SK-N-SH treated with all-trans-retinoic acid at 6 μM for 48 hours (cell line): ENCODE data around the gene CYREN.

Source experiments
- ATAC-seq: fragments of 200-7000 bp; cut with Tn5 transposase; 3 replicates; pipeline ENCODE4 v1.9.1; 2020; ENCODE audit warnings: mild to moderate bottlenecking, moderate library complexity
- ARNTL ChIP-seq: fragments of 450-650 bp; formaldehyde crosslinking; IDR thresholded peaks from 2 replicates; pipeline ENCODE4 v1.5.0; 2020; ENCODE audit warnings: low read depth, mild to moderate bottlenecking, moderate library complexity, borderline replicate concordance
- BACH2 ChIP-seq: fragments of 250-450 bp; sonication (Bioruptor Pico); IDR thresholded peaks from 2 replicates; pipeline ENCODE4 v1.9.0; 2021; ENCODE audit warnings: mild to moderate bottlenecking, borderline replicate concordance
- CREB5 ChIP-seq: fragments of 250-450 bp; sonication (Bioruptor Pico); IDR thresholded peaks from 2 replicates; pipeline ENCODE4 v1.5.1; 2020; ENCODE audit warnings: low read depth, mild to moderate bottlenecking, moderate library complexity
- CSDC2 ChIP-seq: fragments of 250-450 bp; sonication (Bioruptor Pico); IDR thresholded peaks from 2 replicates; pipeline ENCODE4 v1.5.0; 2020; ENCODE audit warnings: mild to moderate bottlenecking, moderate library complexity
- ESRRG ChIP-seq: fragments of 250-450 bp; sonication (Bioruptor Pico); IDR thresholded peaks from 2 replicates; pipeline ENCODE4 v1.6.1; 2021; ENCODE audit warnings: mild to moderate bottlenecking
- GLIS3 ChIP-seq: fragments of 250-450 bp; sonication (Bioruptor Pico); IDR thresholded peaks from 2 replicates; pipeline ENCODE4 v1.5.0; 2020; ENCODE audit warnings: mild to moderate bottlenecking, moderate library complexity
- ISL1 ChIP-seq: fragments of 250-450 bp; sonication (Bioruptor Pico); IDR thresholded peaks from 2 replicates; pipeline ENCODE4 v2.1.2; 2022; ENCODE audit warnings: mild to moderate bottlenecking, moderate library complexity
- OSR1 ChIP-seq: fragments of 250-450 bp; sonication (Bioruptor Pico); IDR thresholded peaks from 2 replicates; pipeline ENCODE4 v1.8.0; 2022; ENCODE audit warnings: moderate library complexity, mild to moderate bottlenecking, inconsistent platforms
- PPARA ChIP-seq: fragments of 250-450 bp; sonication (Bioruptor Pico); IDR thresholded peaks from 2 replicates; pipeline ENCODE4 v1.5.0; 2020; ENCODE audit warnings: mild to moderate bottlenecking, borderline replicate concordance
- SNAI2 ChIP-seq: fragments of 250-450 bp; sonication (Bioruptor Pico); IDR thresholded peaks from 2 replicates; pipeline ENCODE4 v1.5.0; 2020; ENCODE audit warnings: mild to moderate bottlenecking, moderate library complexity
- TCF4 ChIP-seq: fragments of 250-450 bp; sonication (Bioruptor Pico); IDR thresholded peaks from 2 replicates; pipeline ENCODE4 v1.8.0; 2021; ENCODE audit warnings: mild to moderate bottlenecking, moderate library complexity, borderline replicate concordance
- TOX ChIP-seq: fragments of 250-450 bp; sonication (Bioruptor Pico); IDR thresholded peaks from 2 replicates; pipeline ENCODE4 v1.8.0; 2021; ENCODE audit warnings: mild to moderate bottlenecking, moderate library complexity, borderline replicate concordance
- ZC3H10 ChIP-seq: fragments of 250-450 bp; sonication (Bioruptor Pico); IDR thresholded peaks from 2 replicates; pipeline ENCODE4 v1.5.1; 2021; ENCODE audit warnings: mild to moderate bottlenecking, moderate library complexity
- ZFP3 ChIP-seq: fragments of 250-450 bp; sonication (Bioruptor Pico); IDR thresholded peaks from 2 replicates; pipeline ENCODE4 v1.5.0; 2020; ENCODE audit warnings: mild to moderate bottlenecking, moderate library complexity
- ZFP30 ChIP-seq: fragments of 450-650 bp; formaldehyde crosslinking; IDR thresholded peaks from 2 replicates; pipeline ENCODE4 v1.5.0; 2022; ENCODE audit warnings: mild to moderate bottlenecking, moderate library complexity
- ZNF565 ChIP-seq: fragments of 450-650 bp; formaldehyde crosslinking; conservative IDR thresholded peaks from 2 replicates; pipeline ENCODE4 v1.5.0; 2020; ENCODE audit warnings: low read depth, mild to moderate bottlenecking, moderate library complexity
- ZNF70 ChIP-seq: fragments of 450-650 bp; formaldehyde crosslinking; IDR thresholded peaks from 2 replicates; pipeline ENCODE4 v1.5.0; 2020; ENCODE audit warnings: mild to moderate bottlenecking, moderate library complexity
- TF ChIP-seq, protein P1 (sequence below): fragments of 250-450 bp; sonication (Bioruptor Pico); IDR thresholded peaks from 2 replicates; pipeline ENCODE4 v1.8.0; 2020; ENCODE audit warnings: mild to moderate bottlenecking, moderate library complexity, borderline replicate concordance
- TF ChIP-seq, protein P2 (sequence below): fragments of 250-450 bp; sonication (Bioruptor Pico); IDR thresholded peaks from 2 replicates; pipeline ENCODE4 v1.5.0; 2020; ENCODE audit warnings: mild to moderate bottlenecking, moderate library complexity
- TF ChIP-seq, protein P3 (sequence below): fragments of 250-450 bp; sonication (Bioruptor Pico); IDR thresholded peaks from 2 replicates; pipeline ENCODE4 v1.5.1; 2021; ENCODE audit warnings: mild to moderate bottlenecking, moderate library complexity
- TF ChIP-seq, protein P4 (sequence below): fragments of 250-450 bp; sonication (Bioruptor Pico); IDR thresholded peaks from 2 replicates; pipeline ENCODE4 v1.8.0; 2021; ENCODE audit warnings: low read depth, mild to moderate bottlenecking, moderate library complexity, borderline replicate concordance

Gene CYREN

GRCh38 chr7:135195968-135196629 is 25.6 kb upstream of the CYREN start (continued):
- TF ChIP-seq ZC3H10 (CRISPR knock-in tag) (no peak), ZNF565 (no peak), ARNTL (CRISPR knock-in tag) (no peak), ESRRG (no peak), ZFP30 (no peak), PPARA (CRISPR knock-in tag) (no peak), ZNF70 (CRISPR knock-in tag) (no peak)
- TF ChIP-seq, protein P1, sequence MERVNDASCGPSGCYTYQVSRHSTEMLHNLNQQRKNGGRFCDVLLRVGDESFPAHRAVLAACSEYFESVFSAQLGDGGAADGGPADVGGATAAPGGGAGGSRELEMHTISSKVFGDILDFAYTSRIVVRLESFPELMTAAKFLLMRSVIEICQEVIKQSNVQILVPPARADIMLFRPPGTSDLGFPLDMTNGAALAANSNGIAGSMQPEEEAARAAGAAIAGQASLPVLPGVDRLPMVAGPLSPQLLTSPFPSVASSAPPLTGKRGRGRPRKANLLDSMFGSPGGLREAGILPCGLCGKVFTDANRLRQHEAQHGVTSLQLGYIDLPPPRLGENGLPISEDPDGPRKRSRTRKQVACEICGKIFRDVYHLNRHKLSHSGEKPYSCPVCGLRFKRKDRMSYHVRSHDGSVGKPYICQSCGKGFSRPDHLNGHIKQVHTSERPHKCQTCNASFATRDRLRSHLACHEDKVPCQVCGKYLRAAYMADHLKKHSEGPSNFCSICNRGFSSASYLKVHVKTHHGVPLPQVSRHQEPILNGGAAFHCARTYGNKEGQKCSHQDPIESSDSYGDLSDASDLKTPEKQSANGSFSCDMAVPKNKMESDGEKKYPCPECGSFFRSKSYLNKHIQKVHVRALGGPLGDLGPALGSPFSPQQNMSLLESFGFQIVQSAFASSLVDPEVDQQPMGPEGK = no peak
- TF ChIP-seq, protein P2, sequence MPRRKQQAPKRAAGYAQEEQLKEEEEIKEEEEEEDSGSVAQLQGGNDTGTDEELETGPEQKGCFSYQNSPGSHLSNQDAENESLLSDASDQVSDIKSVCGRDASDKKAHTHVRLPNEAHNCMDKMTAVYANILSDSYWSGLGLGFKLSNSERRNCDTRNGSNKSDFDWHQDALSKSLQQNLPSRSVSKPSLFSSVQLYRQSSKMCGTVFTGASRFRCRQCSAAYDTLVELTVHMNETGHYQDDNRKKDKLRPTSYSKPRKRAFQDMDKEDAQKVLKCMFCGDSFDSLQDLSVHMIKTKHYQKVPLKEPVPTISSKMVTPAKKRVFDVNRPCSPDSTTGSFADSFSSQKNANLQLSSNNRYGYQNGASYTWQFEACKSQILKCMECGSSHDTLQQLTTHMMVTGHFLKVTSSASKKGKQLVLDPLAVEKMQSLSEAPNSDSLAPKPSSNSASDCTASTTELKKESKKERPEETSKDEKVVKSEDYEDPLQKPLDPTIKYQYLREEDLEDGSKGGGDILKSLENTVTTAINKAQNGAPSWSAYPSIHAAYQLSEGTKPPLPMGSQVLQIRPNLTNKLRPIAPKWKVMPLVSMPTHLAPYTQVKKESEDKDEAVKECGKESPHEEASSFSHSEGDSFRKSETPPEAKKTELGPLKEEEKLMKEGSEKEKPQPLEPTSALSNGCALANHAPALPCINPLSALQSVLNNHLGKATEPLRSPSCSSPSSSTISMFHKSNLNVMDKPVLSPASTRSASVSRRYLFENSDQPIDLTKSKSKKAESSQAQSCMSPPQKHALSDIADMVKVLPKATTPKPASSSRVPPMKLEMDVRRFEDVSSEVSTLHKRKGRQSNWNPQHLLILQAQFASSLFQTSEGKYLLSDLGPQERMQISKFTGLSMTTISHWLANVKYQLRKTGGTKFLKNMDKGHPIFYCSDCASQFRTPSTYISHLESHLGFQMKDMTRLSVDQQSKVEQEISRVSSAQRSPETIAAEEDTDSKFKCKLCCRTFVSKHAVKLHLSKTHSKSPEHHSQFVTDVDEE = no peak

GRCh38 chr7:135195156-135195555 is 24.6 kb upstream of the CYREN start:
- no peak for ATAC-seq
- TF ChIP-seq ESRRG = no peak
- TF ChIP-seq ZFP3 = no peak
- TF ChIP-seq, protein P2 = no peak
- TF ChIP-seq PPARA (CRISPR knock-in tag) = no peak
- TF ChIP-seq TOX (CRISPR knock-in tag) = no peak
- no peak for TF ChIP-seq ZC3H10 (CRISPR knock-in tag)
- TF ChIP-seq, protein P3, sequence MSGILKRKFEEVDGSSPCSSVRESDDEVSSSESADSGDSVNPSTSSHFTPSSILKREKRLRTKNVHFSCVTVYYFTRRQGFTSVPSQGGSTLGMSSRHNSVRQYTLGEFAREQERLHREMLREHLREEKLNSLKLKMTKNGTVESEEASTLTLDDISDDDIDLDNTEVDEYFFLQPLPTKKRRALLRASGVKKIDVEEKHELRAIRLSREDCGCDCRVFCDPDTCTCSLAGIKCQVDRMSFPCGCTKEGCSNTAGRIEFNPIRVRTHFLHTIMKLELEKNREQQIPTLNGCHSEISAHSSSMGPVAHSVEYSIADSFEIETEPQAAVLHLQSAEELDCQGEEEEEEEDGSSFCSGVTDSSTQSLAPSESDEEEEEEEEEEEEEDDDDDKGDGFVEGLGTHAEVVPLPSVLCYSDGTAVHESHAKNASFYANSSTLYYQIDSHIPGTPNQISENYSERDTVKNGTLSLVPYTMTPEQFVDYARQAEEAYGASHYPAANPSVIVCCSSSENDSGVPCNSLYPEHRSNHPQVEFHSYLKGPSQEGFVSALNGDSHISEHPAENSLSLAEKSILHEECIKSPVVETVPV (CRISPR knock-in tag) = no peak
- TF ChIP-seq OSR1 (CRISPR knock-in tag) = no peak
- no peak for TF ChIP-seq ZFP30

- ATAC-seq = no peak
- TF ChIP-seq ZNF565 (no peak), ESRRG (no peak), ISL1 (CRISPR knock-in tag) (no peak), GLIS3 (CRISPR knock-in tag) (no peak), TCF4 (CRISPR knock-in tag) (no peak)
Observed at GRCh38 chr7:135194494-135195095, 24.1 kb upstream of the CYREN start.

GRCh38 chr7:135193615-135194081 is 23.1 kb upstream of the CYREN start:
- peak; percentile 40 for ATAC-seq
- TF ChIP-seq SNAI2 (no peak), BACH2 (CRISPR knock-in tag) (no peak), CREB5 (no peak), ESRRG (no peak), CSDC2 (CRISPR knock-in tag) (no peak), ZFP3 (no peak), ISL1 (CRISPR knock-in tag) (no peak), ZFP30 (no peak)
- TF ChIP-seq, protein P4, sequence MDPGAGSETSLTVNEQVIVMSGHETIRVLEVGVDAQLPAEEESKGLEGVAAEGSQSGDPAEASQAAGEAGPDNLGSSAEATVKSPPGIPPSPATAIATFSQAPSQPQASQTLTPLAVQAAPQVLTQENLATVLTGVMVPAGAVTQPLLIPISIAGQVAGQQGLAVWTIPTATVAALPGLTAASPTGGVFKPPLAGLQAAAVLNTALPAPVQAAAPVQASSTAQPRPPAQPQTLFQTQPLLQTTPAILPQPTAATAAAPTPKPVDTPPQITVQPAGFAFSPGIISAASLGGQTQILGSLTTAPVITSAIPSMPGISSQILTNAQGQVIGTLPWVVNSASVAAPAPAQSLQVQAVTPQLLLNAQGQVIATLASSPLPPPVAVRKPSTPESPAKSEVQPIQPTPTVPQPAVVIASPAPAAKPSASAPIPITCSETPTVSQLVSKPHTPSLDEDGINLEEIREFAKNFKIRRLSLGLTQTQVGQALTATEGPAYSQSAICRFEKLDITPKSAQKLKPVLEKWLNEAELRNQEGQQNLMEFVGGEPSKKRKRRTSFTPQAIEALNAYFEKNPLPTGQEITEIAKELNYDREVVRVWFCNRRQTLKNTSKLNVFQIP (CRISPR knock-in tag) = no peak
